Ovary (tissue), 3 donors: Measurements from ENCODE around the gene ECD.

ENCODE experiments used
- CTCF ChIP-seq, 3 donors: fragments of 450-650 bp in 2 of 3; fragments of 200-600 bp in 1 of 3; IDR thresholded peaks; one replicate each; pipeline versions ENCODE4 v1.5.1 to v1.8.0; 2016 to 2022; ENCODE audit warnings: antibody characterized with exemption in 3 of 3, mild to moderate bottlenecking in 1 of 3
- EP300 ChIP-seq: sonication (generic); formaldehyde crosslinking; IDR thresholded peaks from one replicate; pipeline ENCODE4 v1.6.1; 2017; ENCODE audit warnings: antibody characterized with exemption
- POLR2A ChIP-seq: fragments of 450-650 bp; IDR thresholded peaks from one replicate; pipeline ENCODE4 v1.6.1; 2017; ENCODE audit warnings: antibody characterized with exemption, mild to moderate bottlenecking, moderate library complexity
- donor health status: DM: no; HTN: no; CAD: no.

- no peak for TF ChIP-seq CTCF (IDR thresholded peaks at IDR 0.05)
- TF ChIP-seq EP300: no peak
- TF ChIP-seq POLR2A: no peak
Measured at GRCh38 chr10:73182568-73182967, 14.8 kb upstream of the ECD start.
